Adipocyte (in vitro differentiated cells): ENCODE measurements around the gene SURF2.

ENCODE experiments used
- DNase-seq: peaks from one replicate; pipeline ENCODE4 v3.0.0-alpha.2; 2015; ENCODE audit warnings: low read depth
- H3K27me3 ChIP-seq: replicated peaks from 2 replicates; pipeline ENCODE4 v1.7.0; 2013; ENCODE audit warnings: mild to moderate bottlenecking, low read length, moderate library complexity; ENCODE audit not compliant: control insufficient read depth, insufficient read depth
- H3K36me3 ChIP-seq: 2 replicates; pipeline ENCODE4 v1.7.0; 2013; ENCODE audit warnings: low read length, mild to moderate bottlenecking, moderate library complexity; ENCODE audit not compliant: control insufficient read depth, insufficient read depth, severe bottlenecking
- H3K4me1 ChIP-seq: 2 replicates; pipeline ENCODE4 v1.7.0; 2013; ENCODE audit warnings: mild to moderate bottlenecking, low read length, moderate library complexity; ENCODE audit not compliant: control insufficient read depth, insufficient read depth
- H3K4me3 ChIP-seq: 2 replicates; pipeline ENCODE4 v1.7.0; 2013; ENCODE audit warnings: mild to moderate bottlenecking, low read length, moderate library complexity
- H3K9ac ChIP-seq: 2 replicates; pipeline ENCODE4 v1.7.0; 2013; ENCODE audit warnings: mild to moderate bottlenecking, low read length, moderate library complexity
- H3K9me3 ChIP-seq: 2 replicates; pipeline ENCODE4 v1.7.0; 2013; ENCODE audit warnings: mild to moderate bottlenecking, low read length, moderate library complexity; ENCODE audit not compliant: control insufficient read depth

SURF2 gene

GRCh38 chr9:133359399-133360175, 3.2 kb downstream of the SURF2 start:
- H3K27me3 ChIP-seq: no peaks in the 10 kb centered on the region
- H3K9ac ChIP-seq: peak overlapping the region; percentile 41
- H3K36me3 ChIP-seq: peaks cover 48% of the 10 kb centered on the region
- DNase-seq: no peak
- no peaks in the 10 kb centered on the region for H3K9me3 ChIP-seq
- H3K4me1 ChIP-seq: peaks cover 37% of the 10 kb centered on the region
- no peak overlapping the region for H3K4me3 ChIP-seq

- Histone ChIP-seq H3K9me3 (no peaks in the 10 kb centered on the region), H3K4me3 (no peak overlapping the region), H3K27me3 (no peaks in the 10 kb centered on the region), H3K36me3 (peaks cover 58% of the 10 kb centered on the region), H3K9ac (peak overlapping the region; percentile 30), H3K4me1 (peaks cover 27% of the 10 kb centered on the region)
- DNase-seq: no peak
These were observed 4.3 kb downstream of the SURF2 start for GRCh38 chr9:133360400-133361393.

- Histone ChIP-seq H3K4me3 (no peak overlapping the region), H3K27me3 (no peaks in the 10 kb centered on the region), H3K9me3 (no peaks in the 10 kb centered on the region), H3K36me3 (peaks cover 67% of the 10 kb centered on the region), H3K9ac (no peak overlapping the region), H3K4me1 (peaks cover 27% of the 10 kb centered on the region)
- DNase-seq: no peak
These were observed 5.2 kb downstream of the SURF2 start for GRCh38 chr9:133361507-133362092.

- peaks cover 76% of the 10 kb centered on the region for H3K36me3 ChIP-seq
- H3K4me3 ChIP-seq: no peak overlapping the region
- H3K9ac ChIP-seq: no peak overlapping the region
- no peak for DNase-seq
- peaks cover 23% of the 10 kb centered on the region for H3K4me1 ChIP-seq
- H3K27me3 ChIP-seq: no peaks in the 10 kb centered on the region
- H3K9me3 ChIP-seq: no peaks in the 10 kb centered on the region
These were observed 6.2 kb downstream of the SURF2 start for GRCh38 chr9:133362359-133363044.

GRCh38 chr9:133366435-133366834, 10.1 kb downstream of the SURF2 start:
- Histone ChIP-seq H3K27me3 (no peaks in the 10 kb centered on the region), H3K4me1 (peaks cover 48% of the 10 kb centered on the region), H3K36me3 (peaks cover 75% of the 10 kb centered on the region), H3K9me3 (no peaks in the 10 kb centered on the region), H3K4me3 (no peak overlapping the region), H3K9ac (no peak overlapping the region)
- DNase-seq: no peak

GRCh38 chr9:133367221-133367620, 10.9 kb downstream of the SURF2 start:
- Histone ChIP-seq H3K9ac (peak overlapping the region; percentile 11), H3K36me3 (peaks cover 68% of the 10 kb centered on the region), H3K27me3 (no peaks in the 10 kb centered on the region), H3K9me3 (no peaks in the 10 kb centered on the region), H3K4me1 (peaks cover 56% of the 10 kb centered on the region), H3K4me3 (no peak overlapping the region)
- no peak for DNase-seq

GRCh38 chr9:133367778-133368177, 11.4 kb downstream of the SURF2 start:
- H3K9me3 ChIP-seq: no peaks in the 10 kb centered on the region
- peak overlapping the region; percentile 16 for H3K4me3 ChIP-seq
- peak overlapping the region; percentile 11 for H3K9ac ChIP-seq
- peaks cover 57% of the 10 kb centered on the region for H3K4me1 ChIP-seq
- DNase-seq: no peak
- peaks cover 68% of the 10 kb centered on the region for H3K36me3 ChIP-seq
- no peaks in the 10 kb centered on the region for H3K27me3 ChIP-seq

GRCh38 chr9:133368249-133368881, 12.0 kb downstream of the SURF2 start:
- peaks cover 66% of the 10 kb centered on the region for H3K36me3 ChIP-seq
- H3K4me1 ChIP-seq: peaks cover 60% of the 10 kb centered on the region
- peak overlapping the region; percentile 11 for H3K9ac ChIP-seq
- no peak for DNase-seq
- no peaks in the 10 kb centered on the region for H3K9me3 ChIP-seq
- H3K27me3 ChIP-seq: no peaks in the 10 kb centered on the region
- peak overlapping the region; percentile 16 for H3K4me3 ChIP-seq

- Histone ChIP-seq H3K36me3 (peaks cover 57% of the 10 kb centered on the region), H3K27me3 (no peaks in the 10 kb centered on the region)
These were observed 13.1 kb downstream of the SURF2 start for GRCh38 chr9:133369422-133369821.

GRCh38 chr9:133369933-133370332, 13.6 kb downstream of the SURF2 start:
- H3K27me3 ChIP-seq: no peaks in the 10 kb centered on the region
- no peak overlapping the region for H3K4me3 ChIP-seq
- DNase-seq: no peak
- peaks cover 54% of the 10 kb centered on the region for H3K36me3 ChIP-seq
- H3K9me3 ChIP-seq: no peaks in the 10 kb centered on the region
- peaks cover 69% of the 10 kb centered on the region for H3K4me1 ChIP-seq
- no peak overlapping the region for H3K9ac ChIP-seq

More at GRCh38 chr9:133369422-133369821, 13.1 kb downstream of the SURF2 start:
- H3K4me3 ChIP-seq: no peak overlapping the region
- DNase-seq: no peak
- no peak overlapping the region for H3K9ac ChIP-seq
- no peaks in the 10 kb centered on the region for H3K9me3 ChIP-seq
- H3K4me1 ChIP-seq: peaks cover 69% of the 10 kb centered on the region
